Measurements from ENCODE around the gene PRPF6.
A peak's percentile ranks its signal among the peaks of the same experiment; 100 is the strongest.
"Not testable (repeated sequence)": the region's sequence is repeated elsewhere in the genome, so short reads cannot be mapped to it uniquely, and the experiment has no call there.

PRPF6 gene

GRCh38 chr20:63970714-63971431 is 10.1 kb upstream of the PRPF6 start:
- H3K4me3 ChIP-seq (ENCODE audit: low read length) = no peak overlapping the region
- H3K27me3 ChIP-seq (ENCODE audit: control insufficient read depth, insufficient read depth, low read length) = no peaks in the 10 kb centered on the region
- no peak overlapping the region for H3K27ac ChIP-seq (ENCODE audit: low read length)
- no peak for DNase-seq (ENCODE audit: low read depth, low spot score)
- H3K4me1 ChIP-seq (ENCODE audit: control insufficient read depth, insufficient read depth, low read length) = peaks cover 2% of the 10 kb centered on the region; the same call in 1 of the 2 replicates
- H3K9me3 ChIP-seq (ENCODE audit: control insufficient read depth, insufficient read depth, low read length) = peaks cover 24% of the 10 kb centered on the region
- WGBS (ENCODE audit: insufficient coverage, insufficient read length) = no CpG with 5 or more reads among the region's 5 CpGs
- peaks cover 24% of the 10 kb centered on the region for H3K36me3 ChIP-seq (ENCODE audit: control insufficient read depth, insufficient read depth, low read length)

- H3K9me3 ChIP-seq (ENCODE audit: control insufficient read depth, insufficient read depth, low read length) = peaks cover 14% of the 10 kb centered on the region
- not testable (repeated sequence) for H3K27me3 ChIP-seq (ENCODE audit: control insufficient read depth, insufficient read depth, low read length); H3K4me1 ChIP-seq (ENCODE audit: control insufficient read depth, insufficient read depth, low read length); H3K27ac ChIP-seq (ENCODE audit: low read length); DNase-seq (ENCODE audit: low read depth, low spot score); H3K4me3 ChIP-seq (ENCODE audit: low read length)
- peaks cover 14% of the 10 kb centered on the region for H3K36me3 ChIP-seq (ENCODE audit: control insufficient read depth, insufficient read depth, low read length)
- no CpG with 5 or more reads among the region's 10 CpGs for WGBS (ENCODE audit: insufficient coverage, insufficient read length)
Measured at GRCh38 chr20:63971960-63972311, 9.0 kb upstream of the PRPF6 start.

GRCh38 chr20:63972312-63973159 is 8.4 kb upstream of the PRPF6 start:
- no peak for DNase-seq (ENCODE audit: low read depth, low spot score)
- WGBS (ENCODE audit: insufficient coverage, insufficient read length) = no CpG with 5 or more reads among the region's 18 CpGs
- H3K36me3 ChIP-seq (ENCODE audit: control insufficient read depth, insufficient read depth, low read length) = peaks cover 8% of the 10 kb centered on the region
- no peaks in the 10 kb centered on the region for H3K27me3 ChIP-seq (ENCODE audit: control insufficient read depth, insufficient read depth, low read length)
- no peak overlapping the region for H3K4me3 ChIP-seq (ENCODE audit: low read length)
- H3K9me3 ChIP-seq (ENCODE audit: control insufficient read depth, insufficient read depth, low read length) = peaks cover 8% of the 10 kb centered on the region
- H3K27ac ChIP-seq (ENCODE audit: low read length) = no peak overlapping the region
- peaks cover 2% of the 10 kb centered on the region; the same call in 1 of the 2 replicates for H3K4me1 ChIP-seq (ENCODE audit: control insufficient read depth, insufficient read depth, low read length)

GRCh38 chr20:63973160-63973479 is 7.8 kb upstream of the PRPF6 start:
- no peaks in the 10 kb centered on the region for H3K27me3 ChIP-seq (ENCODE audit: control insufficient read depth, insufficient read depth, low read length)
- no peak overlapping the region for H3K27ac ChIP-seq (ENCODE audit: low read length)
- H3K9me3 ChIP-seq (ENCODE audit: control insufficient read depth, insufficient read depth, low read length) = peaks cover 2% of the 10 kb centered on the region
- no peak for DNase-seq (ENCODE audit: low read depth, low spot score)
- no CpG with 5 or more reads among the region's 3 CpGs for WGBS (ENCODE audit: insufficient coverage, insufficient read length)
- H3K4me3 ChIP-seq (ENCODE audit: low read length) = no peak overlapping the region
- peaks cover 2% of the 10 kb centered on the region; the same call in 1 of the 2 replicates for H3K4me1 ChIP-seq (ENCODE audit: control insufficient read depth, insufficient read depth, low read length)
- H3K36me3 ChIP-seq (ENCODE audit: control insufficient read depth, insufficient read depth, low read length) = peaks cover 2% of the 10 kb centered on the region

DNA sequence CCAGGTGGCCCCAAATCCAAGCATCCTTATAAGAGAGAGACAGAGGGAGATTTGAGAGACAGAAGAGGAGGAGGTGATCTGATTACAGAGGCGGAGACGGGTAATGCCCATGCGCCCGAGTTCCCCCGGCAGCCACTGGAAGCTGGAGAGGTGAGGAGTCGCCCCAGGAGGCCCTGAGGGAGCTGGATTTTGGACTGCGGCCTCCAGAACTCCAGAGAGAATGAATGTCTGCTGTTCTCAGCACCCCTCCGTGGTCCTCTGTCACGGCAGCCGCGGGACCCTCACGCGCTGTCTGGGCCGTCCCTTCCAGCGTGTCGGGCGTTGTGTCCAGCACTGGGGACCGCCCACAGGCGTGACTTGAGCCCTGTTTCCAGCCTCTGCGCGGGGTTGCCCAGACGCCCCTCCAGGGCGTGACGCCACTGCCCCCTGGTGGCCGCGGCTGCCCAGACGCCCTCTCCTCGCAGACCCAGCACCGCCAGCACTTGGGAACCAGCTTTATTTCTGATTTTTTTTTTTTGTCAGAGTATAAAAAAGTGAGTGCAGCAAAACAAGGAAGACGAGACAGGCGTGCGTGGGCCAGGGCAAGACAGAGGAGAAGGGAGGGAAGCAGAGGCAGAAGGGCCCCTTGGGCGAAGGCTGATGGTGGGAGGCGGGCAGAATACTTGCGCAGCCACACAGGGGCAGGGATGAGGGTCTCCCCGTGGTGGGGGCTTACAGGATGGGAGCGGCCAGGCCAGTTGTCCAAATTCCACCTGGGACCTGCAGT is 7.1 kb upstream of the PRPF6 start:
- H3K4me1 ChIP-seq (ENCODE audit: control insufficient read depth, insufficient read depth, low read length) = peaks cover 2% of the 10 kb centered on the region; the same call in 1 of the 2 replicates
- no CpG with 5 or more reads among the region's 37 CpGs for WGBS (ENCODE audit: insufficient coverage, insufficient read length)
- no peaks in the 10 kb centered on the region for H3K27me3 ChIP-seq (ENCODE audit: control insufficient read depth, insufficient read depth, low read length)
- no peak for DNase-seq (ENCODE audit: low read depth, low spot score)
- H3K36me3 ChIP-seq (ENCODE audit: control insufficient read depth, insufficient read depth, low read length) = no peaks in the 10 kb centered on the region
- H3K4me3 ChIP-seq (ENCODE audit: low read length) = peak overlapping the region; percentile 36; the same call in 1 of the 2 replicates
- no peaks in the 10 kb centered on the region for H3K9me3 ChIP-seq (ENCODE audit: control insufficient read depth, insufficient read depth, low read length)
- H3K27ac ChIP-seq (ENCODE audit: low read length) = no peak overlapping the region

DNA sequence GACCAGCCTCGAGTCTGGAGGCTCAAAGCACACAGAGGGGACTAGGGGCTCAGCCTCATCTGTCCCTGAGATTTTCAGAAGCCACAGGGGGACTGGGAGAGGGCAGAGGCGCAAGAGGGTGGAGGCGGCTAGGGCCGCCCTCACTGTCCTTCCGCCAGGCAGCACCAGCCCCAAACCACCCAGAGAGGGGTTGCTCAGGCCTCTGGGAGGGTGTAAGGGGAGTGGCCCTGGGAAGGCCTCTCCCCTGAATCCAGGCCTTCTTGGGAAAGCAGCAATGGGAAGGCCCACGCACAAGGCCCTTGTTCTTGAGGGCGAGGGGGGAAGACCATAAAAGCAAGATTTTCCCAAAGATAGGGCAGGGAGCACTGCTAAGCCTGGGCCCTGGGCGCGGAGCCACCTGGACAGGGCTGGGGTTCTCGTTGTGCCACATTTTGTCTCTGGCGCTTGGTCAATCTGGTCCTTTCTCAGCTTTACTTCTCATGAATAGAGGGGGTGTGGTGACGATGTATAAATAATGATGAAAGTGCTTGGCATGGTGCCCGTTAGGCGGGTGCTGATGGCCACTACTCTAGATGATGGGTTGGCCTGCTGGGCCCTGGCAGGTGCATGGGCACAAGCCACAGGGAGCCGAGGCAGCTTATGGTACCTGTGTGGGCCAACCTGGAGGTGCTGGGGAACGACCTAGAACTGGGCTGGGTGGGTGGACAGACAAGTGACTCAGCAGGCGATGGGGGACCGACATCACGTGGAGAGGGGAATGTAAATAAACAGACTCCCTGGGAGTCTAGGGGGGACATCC is 6.3 kb upstream of the PRPF6 start:
- Histone ChIP-seq H3K36me3 (ENCODE audit: control insufficient read depth, insufficient read depth, low read length) (no peaks in the 10 kb centered on the region), H3K27ac (ENCODE audit: low read length) (no peak overlapping the region), H3K9me3 (ENCODE audit: control insufficient read depth, insufficient read depth, low read length) (no peaks in the 10 kb centered on the region), H3K4me1 (ENCODE audit: control insufficient read depth, insufficient read depth, low read length) (peaks cover 2% of the 10 kb centered on the region; the same call in 1 of the 2 replicates), H3K27me3 (ENCODE audit: control insufficient read depth, insufficient read depth, low read length) (no peaks in the 10 kb centered on the region), H3K4me3 (ENCODE audit: low read length) (no peak overlapping the region)
- no peak for DNase-seq (ENCODE audit: low read depth, low spot score)
- WGBS (ENCODE audit: insufficient coverage, insufficient read length) = no CpG with 5 or more reads among the region's 19 CpGs

- DNase-seq (ENCODE audit: low read depth, low spot score); H3K27me3 ChIP-seq (ENCODE audit: control insufficient read depth, insufficient read depth, low read length); H3K36me3 ChIP-seq (ENCODE audit: control insufficient read depth, insufficient read depth, low read length); H3K9me3 ChIP-seq (ENCODE audit: control insufficient read depth, insufficient read depth, low read length); H3K27ac ChIP-seq (ENCODE audit: low read length); H3K4me3 ChIP-seq (ENCODE audit: low read length); H3K4me1 ChIP-seq (ENCODE audit: control insufficient read depth, insufficient read depth, low read length): not testable (repeated sequence)
- WGBS (ENCODE audit: insufficient coverage, insufficient read length) = no CpG with 5 or more reads among the region's 7 CpGs
Measured at GRCh38 chr20:63976511-63976910, 4.4 kb upstream of the PRPF6 start.

- Histone ChIP-seq H3K27ac (ENCODE audit: low read length) (no peak overlapping the region), H3K9me3 (ENCODE audit: control insufficient read depth, insufficient read depth, low read length) (no peaks in the 10 kb centered on the region), H3K27me3 (ENCODE audit: control insufficient read depth, insufficient read depth, low read length) (no peaks in the 10 kb centered on the region), H3K4me3 (ENCODE audit: low read length) (no peak overlapping the region), H3K4me1 (ENCODE audit: control insufficient read depth, insufficient read depth, low read length) (peaks cover 5% of the 10 kb centered on the region; the same call in 1 of the 2 replicates), H3K36me3 (ENCODE audit: control insufficient read depth, insufficient read depth, low read length) (no peaks in the 10 kb centered on the region)
- no CpG with 5 or more reads among the region's 18 CpGs for WGBS (ENCODE audit: insufficient coverage, insufficient read length)
- no peak for DNase-seq (ENCODE audit: low read depth, low spot score)
Measured at GRCh38 chr20:63976980-63977738, 3.8 kb upstream of the PRPF6 start.

DNA sequence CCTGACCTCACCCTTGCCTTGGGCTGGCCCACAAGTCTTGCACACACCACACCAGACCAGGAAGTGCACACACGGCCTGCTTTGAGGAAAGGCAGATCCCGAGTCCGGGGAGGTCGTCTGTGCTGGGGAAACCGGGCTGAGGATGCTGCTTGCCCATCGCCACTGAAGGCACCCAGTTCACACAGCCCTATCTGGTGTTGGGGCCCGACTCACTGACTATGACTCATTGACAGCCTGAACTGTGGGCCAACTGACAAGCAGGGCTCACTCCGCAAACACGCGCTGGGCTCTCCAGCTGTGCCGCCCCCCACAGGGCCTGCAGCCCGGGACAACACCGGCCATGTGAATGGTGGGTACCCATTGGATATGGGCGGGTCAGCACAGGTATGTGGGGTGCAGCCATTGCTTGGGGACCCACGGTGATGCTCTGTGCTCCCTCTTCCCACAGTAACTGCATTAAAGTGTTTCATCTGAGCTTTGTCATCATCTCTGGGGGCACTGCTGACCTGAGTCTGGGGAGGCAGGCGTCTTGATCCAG is 3.1 kb upstream of the PRPF6 start:
- no peaks in the 10 kb centered on the region for H3K27me3 ChIP-seq (ENCODE audit: control insufficient read depth, insufficient read depth, low read length)
- no peaks in the 10 kb centered on the region for H3K9me3 ChIP-seq (ENCODE audit: control insufficient read depth, insufficient read depth, low read length)
- no peak for DNase-seq (ENCODE audit: low read depth, low spot score)
- no peaks in the 10 kb centered on the region for H3K36me3 ChIP-seq (ENCODE audit: control insufficient read depth, insufficient read depth, low read length)
- no peak overlapping the region for H3K4me3 ChIP-seq (ENCODE audit: low read length)
- no CpG with 5 or more reads among the region's 16 CpGs for whole genome bisulfite sequencing (ENCODE audit: insufficient coverage, insufficient read length)
- no peak overlapping the region for H3K27ac ChIP-seq (ENCODE audit: low read length)
- peaks cover 5% of the 10 kb centered on the region; the same call in 1 of the 2 replicates for H3K4me1 ChIP-seq (ENCODE audit: control insufficient read depth, insufficient read depth, low read length)

Measured in iPS DF 6.9 (cell line).